GM12875 (cell line): ENCODE measurements around the gene FRMD8.

Experiments
- H3K4me3 ChIP-seq: one replicate; pipeline ENCODE4 v1.5.1; 2011; ENCODE audit warnings: low read depth, low read length, control low read depth
- CTCF ChIP-seq: IDR thresholded peaks from 2 replicates; pipeline ENCODE4 v1.5.1; 2011; ENCODE audit warnings: low read depth, mild to moderate bottlenecking, control low read depth, inconsistent platforms, low read length, moderate library complexity, borderline replicate concordance; ENCODE audit not compliant: insufficient read depth

FRMD8 gene

GRCh38 chr11:65415499-65416340, 29.3 kb downstream of the FRMD8 start:
- TF ChIP-seq CTCF = no peak
- H3K4me3 ChIP-seq = no peak overlapping the region

DNA sequence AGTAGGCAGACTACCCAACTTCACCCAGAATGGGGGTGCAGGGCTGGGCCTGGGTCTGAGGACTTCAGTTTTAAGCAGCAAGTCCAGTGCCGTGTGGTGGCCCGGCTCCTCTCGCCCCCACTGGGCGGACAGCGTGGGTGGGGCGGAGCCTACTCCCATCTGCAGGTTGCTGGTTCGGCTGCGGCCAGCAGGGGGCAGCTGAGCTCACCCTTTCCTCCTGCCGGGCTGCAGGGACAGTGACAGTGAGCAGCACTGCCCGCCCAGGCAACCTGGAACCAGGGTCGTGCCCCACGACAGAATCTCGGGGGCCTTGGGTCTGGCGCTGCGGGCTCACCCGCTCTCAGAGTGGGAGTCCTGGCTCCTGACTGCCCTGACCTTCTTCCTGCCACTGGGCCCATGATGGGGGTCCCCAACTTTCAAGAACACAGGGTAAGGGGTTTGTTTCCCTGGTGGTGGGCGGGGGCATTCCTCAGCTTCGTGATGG, 29.9 kb downstream of the FRMD8 start:
- H3K4me3 ChIP-seq = peak overlapping the region; percentile 44

GRCh38 chr11:65416841-65417701, 30.6 kb downstream of the FRMD8 start:
- H3K4me3 ChIP-seq = peak overlapping the region; percentile 44
- TF ChIP-seq CTCF = no peak

More for the DNA sequence above, 29.9 kb downstream of the FRMD8 start:
- peak; percentile 98 for TF ChIP-seq CTCF

DNA sequence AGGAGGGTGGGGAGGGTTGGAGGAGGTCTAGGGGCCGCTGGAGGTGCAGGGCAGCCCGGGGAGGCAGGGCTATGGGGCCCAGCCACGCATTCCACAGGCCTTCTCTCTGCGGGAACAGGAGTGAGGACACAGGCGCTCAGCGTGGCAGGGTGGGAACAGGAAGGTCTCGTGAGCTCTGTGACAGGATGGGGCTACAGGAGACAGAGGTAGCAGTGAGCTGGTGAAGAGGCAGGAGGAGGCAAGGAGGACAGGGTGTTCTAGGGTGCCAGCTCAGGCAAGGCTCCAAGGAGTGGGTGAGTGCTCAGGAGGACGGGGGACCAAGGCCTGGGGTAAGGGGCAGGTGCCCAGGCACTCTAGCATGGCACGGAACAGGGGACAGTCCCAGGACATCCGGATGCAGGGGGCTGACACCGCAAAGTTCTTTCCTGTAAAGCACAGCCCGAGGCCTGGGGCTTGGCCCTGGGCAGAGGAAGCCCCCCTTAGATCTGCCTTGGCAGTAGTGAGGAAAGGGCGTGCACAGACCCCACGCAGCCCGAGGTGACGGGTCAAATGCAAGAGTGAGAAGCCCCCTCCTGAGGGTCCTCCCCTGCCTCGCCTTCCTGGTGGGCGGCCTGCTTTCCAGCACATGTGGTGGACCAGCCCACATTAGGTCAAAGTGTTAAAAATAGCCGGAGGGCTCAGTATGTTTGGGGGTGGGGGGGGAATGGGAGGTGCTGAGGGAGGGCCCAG, 31.4 kb downstream of the FRMD8 start:
- no peak for TF ChIP-seq CTCF
- peak overlapping the region; percentile 44 for H3K4me3 ChIP-seq

DNA sequence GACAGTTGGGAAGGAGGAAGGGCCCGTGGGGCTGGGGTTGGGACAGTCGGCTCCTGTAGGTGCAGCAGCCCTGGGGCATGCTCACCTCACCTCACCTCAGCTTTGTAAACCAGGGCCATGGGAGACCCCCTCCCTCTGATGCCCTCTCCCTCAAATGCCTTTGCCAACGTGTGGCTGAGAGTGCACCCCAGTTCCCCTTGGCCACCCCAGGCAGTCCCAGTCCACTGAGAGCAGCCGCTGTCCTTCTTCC, 31.9 kb downstream of the FRMD8 start:
- H3K4me3 ChIP-seq = peak overlapping the region; percentile 44
- no peak for TF ChIP-seq CTCF

DNA sequence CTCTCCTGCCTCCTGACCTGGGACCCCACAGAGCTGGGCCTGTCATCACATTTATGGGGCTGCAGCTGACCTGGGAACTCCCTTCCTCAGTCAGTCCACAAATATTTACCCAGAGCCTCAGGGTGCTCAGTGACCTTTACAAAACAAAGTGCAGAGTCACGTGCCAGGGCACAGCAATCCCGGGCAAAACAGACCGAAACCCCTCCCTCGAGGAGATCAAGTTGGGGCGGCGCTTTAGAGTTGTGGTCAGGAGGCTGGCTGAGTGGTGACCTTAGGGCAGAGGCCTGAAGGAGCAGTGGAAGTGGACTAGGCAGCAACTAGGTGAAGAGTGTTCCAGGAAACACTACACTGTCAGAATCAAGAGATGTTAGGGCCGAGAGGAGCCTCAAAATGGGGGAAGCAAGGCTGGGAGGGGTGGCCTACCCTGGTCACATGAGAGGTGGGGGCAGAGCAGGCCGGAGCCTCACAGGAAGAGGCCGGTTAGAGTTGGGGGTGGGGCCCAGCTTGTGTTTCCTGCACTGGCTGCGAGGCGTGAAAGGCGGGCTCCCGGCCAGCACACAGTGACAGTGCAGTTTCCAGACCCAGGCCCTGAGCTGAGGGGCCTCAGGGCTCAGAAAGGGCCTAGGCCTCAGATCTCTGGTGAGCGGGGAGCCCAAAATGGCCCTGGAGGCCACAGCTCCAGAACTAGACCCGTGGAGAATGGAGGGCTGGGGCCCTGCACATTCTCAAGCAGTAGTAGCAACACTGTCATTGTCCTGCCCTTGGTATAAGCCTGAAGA, 32.4 kb downstream of the FRMD8 start:
- peak overlapping the region; percentile 44 for H3K4me3 ChIP-seq
- no peak for TF ChIP-seq CTCF
